NB4 (cell line): ENCODE measurements around the gene CTTNBP2NL.

Experiments used
- DNase-seq: peaks from one replicate; pipeline ENCODE4 v3.0.0; 2010; ENCODE audit warnings: low read depth
- H3K4me3 ChIP-seq: one replicate; pipeline ENCODE4 v1.5.1; 2011; ENCODE audit warnings: mild to moderate bottlenecking, low read depth, low read length, moderate library complexity
- CTCF ChIP-seq: IDR thresholded peaks from one replicate; pipeline ENCODE4 v1.5.1; 2012; ENCODE audit warnings: low read depth, low read length
- MYC ChIP-seq: IDR thresholded peaks from 2 replicates; pipeline ENCODE4 v1.6.1; 2011; ENCODE audit warnings: low read depth, low read length
- POLR2A ChIP-seq: IDR thresholded peaks from 2 replicates; pipeline ENCODE4 v1.6.1; 2011; ENCODE audit warnings: mild to moderate bottlenecking; ENCODE audit not compliant: insufficient read length; ENCODE audit errors: extremely low read depth
- TF ChIP-seq, protein P1 (sequence below): IDR thresholded peaks from 2 replicates; pipeline ENCODE4 v1.6.1; 2011; ENCODE audit warnings: low read depth, low read length

The CTTNBP2NL gene

DNA sequence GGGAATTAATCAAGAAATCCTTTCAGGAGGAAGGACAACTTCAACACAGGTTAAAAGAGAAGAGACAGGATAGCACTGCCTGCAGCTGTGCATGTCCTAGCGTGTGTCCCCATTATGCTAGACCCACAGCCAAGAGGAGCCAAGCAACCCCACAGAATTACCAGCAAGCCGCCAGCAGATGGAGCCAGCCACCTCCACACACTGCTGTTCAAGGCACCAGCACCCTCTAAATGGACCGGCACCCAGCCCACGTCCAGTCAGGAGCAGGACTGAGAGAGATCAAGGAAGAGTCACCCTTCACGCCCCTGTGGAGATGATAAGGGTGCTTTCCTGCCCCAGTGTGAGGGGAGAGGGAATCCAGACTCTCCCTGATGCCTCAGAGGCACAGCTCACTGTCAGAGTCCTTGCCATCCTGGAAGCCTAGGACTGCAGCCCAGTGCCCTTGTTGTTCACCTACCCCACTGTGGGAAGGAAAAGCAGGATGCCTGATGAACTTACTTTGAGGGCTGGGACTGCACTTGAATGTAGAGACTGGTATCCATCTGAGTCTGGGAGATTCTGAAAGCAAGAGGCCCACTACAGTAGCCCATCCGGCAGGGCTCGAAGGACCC lies 37.1 kb upstream of the CTTNBP2NL start:
- H3K4me3 ChIP-seq = no peak overlapping the region
- TF ChIP-seq, protein P1, sequence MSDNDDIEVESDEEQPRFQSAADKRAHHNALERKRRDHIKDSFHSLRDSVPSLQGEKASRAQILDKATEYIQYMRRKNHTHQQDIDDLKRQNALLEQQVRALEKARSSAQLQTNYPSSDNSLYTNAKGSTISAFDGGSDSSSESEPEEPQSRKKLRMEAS = no peak
- peak; percentile 76 for TF ChIP-seq CTCF
- DNase-seq = peak; percentile 34

DNA sequence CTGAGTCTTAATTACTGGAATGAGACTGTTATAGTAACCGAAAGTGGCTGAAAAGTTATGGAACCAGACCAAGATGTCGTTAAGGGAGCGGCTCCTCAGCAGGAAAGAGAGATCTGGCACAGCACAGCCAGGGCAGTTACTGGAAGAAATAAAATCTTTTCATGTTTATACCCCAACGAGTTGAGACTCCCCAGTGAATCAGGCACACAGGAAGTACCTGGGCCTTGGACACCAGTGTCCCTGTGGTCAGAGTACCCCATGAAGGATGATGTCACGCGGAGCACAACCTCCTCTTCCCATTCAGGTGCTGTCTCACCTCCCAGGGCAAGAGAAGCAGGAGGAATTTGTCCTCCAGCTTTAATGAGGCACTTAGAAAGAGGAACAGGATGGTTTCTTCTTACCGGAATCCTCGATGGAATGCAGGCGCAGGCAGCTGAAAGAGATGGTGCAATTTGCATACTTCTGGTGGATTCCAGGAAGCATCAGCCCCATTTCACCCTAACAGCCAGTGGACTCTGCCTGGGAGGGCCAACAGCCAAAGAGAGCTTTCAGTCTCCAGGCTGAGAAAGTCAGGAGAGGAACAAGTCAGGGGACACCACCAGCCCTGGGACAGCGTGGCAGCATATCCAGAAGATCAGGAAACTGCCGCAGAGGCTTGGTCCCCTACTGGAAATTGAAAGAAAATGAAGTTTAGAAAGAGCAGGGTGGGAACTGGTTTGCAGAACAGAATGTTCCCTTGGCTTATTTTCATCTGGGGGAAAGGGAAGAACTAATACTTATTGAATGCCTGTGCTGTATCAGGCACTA lies 35.9 kb upstream of the CTTNBP2NL start:
- no peak overlapping the region for H3K4me3 ChIP-seq
- TF ChIP-seq, protein P1 = no peak
- DNase-seq = no peak

- TF ChIP-seq POLR2A (no peak), CTCF (no peak), MYC (no peak)
- TF ChIP-seq, protein P1 = no peak
- no peak for DNase-seq
- H3K4me3 ChIP-seq = no peak overlapping the region
Measured at GRCh38 chr1:112363636-112364035, 32.4 kb upstream of the CTTNBP2NL start.

DNA sequence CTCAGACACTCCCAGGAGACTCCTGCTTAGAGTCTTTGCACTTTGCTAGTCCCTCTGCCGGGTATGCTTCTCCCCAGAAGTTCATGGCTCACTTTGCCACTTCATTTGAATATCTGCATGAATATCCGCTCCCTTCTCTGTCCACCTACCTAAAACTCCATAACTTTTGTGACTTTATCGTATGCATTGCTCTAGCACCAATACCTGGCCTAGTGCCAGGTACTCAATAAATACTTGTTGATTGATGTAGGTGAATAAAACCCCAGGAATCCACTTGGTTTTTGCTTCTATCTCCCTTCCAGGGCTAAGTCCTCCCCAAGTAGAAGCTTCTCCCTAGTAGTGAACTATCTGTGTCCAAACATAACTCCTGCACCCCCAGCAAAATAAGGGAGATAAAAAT lies 27.8 kb upstream of the CTTNBP2NL start:
- no peak overlapping the region for H3K4me3 ChIP-seq
- TF ChIP-seq MYC (no peak), CTCF (no peak), POLR2A (no peak)
- TF ChIP-seq, protein P1 = no peak
- no peak for DNase-seq

DNA sequence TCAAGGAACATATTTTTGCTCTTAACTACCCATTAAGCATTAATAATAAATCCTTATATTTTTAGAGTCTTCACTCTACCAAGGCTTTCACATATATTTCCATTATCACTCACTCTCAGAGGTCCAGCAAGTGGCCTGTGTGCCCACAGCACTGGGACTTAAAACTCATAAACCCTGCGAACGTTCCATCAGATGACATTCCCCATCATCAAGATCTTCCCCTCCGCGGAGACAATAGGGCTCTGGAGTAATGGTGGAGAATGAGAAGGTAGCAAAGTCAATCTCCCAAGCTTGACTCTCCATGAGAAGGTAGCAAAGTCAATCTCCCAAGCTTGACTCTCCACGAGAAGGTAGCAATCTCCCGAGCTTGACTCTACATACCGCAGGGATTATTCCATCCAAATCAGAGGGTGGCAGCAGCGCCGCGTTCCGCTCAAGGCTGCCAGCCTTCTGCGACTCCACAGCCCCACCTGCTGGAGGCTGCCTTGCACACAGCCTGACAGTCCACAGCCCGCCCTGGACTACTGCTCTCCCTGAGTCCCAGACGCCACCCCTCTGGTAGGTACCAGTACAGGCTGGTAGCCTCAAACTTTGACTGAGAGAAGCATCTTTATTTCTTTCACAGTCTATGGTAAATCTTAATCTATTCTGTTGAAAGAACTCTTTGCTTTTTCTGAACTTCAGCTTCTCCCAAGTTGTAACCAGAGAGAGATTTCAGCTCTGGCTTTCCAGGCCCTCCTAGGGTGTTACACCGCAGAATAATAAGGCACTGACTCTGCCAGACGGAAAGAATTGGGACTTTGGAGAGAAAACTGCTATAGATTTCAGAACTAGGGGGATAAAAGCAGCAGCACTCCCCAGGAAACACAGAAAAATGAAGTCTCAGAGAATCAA lies 26.4 kb upstream of the CTTNBP2NL start:
- peak; percentile 78 for DNase-seq
- TF ChIP-seq CTCF (peak; percentile 92), MYC (no peak), POLR2A (no peak)
- TF ChIP-seq, protein P1 = no peak
- no peak overlapping the region for H3K4me3 ChIP-seq

GRCh38 chr1:112370996-112371395 lies 25.0 kb upstream of the CTTNBP2NL start:
- DNase-seq = no peak
- TF ChIP-seq CTCF = no peak
- TF ChIP-seq, protein P1 = no peak
- no peak for TF ChIP-seq POLR2A
- TF ChIP-seq MYC = no peak
- no peak overlapping the region for H3K4me3 ChIP-seq
